T-cell (primary cell): Measurements from ENCODE around the gene RIPPLY3. TPM values are rescaled to one million over a fixed set of nuclear protein-coding genes. Genes with fewer than 3 reads are reported as not detected.

ENCODE experiments used
- ATAC-seq, 4 experiments: fragments of 200-7000 bp in 3 of 4; fragments of 150-1000 bp in 1 of 4; cut with Tn5 transposase; replicated peaks in 1 of 4; 1 replicate in 3 of 4; 2 replicates in 1 of 4; pipeline ENCODE4 v1.10.0; 2021; ENCODE audit warnings: moderate library complexity in 3 of 4, mild to moderate bottlenecking in 2 of 4, moderate number of reproducible peaks in 1 of 4
- CTCF ChIA-PET, 2 donors: fragments of 300-600 bp; sonication (Branson Sonifier 250); formaldehyde crosslinking; loops; one replicate each; lab custom pipeline; 2022; ENCODE audit warnings: antibody characterized with exemption in 2 of 2; lab: Charles Lee
- POLR2A ChIA-PET, 2 donors: fragments of 300-600 bp; sonication (Branson Sonifier 250); formaldehyde crosslinking; loops; one replicate each; lab custom pipeline; 2022; ENCODE audit warnings: antibody characterized with exemption in 2 of 2; lab: Charles Lee
- DNase-seq, 35 experiments: peaks; one replicate each; pipeline versions ENCODE4 v3.0.0 to v3.0.0-alpha.2; 2013 to 2023
- H3K27ac ChIP-seq: one replicate; pipeline ENCODE4 v1.5.1; 2013; ENCODE audit warnings: low read length
- H3K27me3 ChIP-seq, 2 experiments: replicated peaks in 1 of 2; 1 replicate in 1 of 2; 2 replicates in 1 of 2; pipeline versions ENCODE4 v1.6.1 to v1.7.0; 2013; ENCODE audit warnings: low read length in 1 of 2, mixed read lengths in 1 of 2; ENCODE audit not compliant: control insufficient read depth in 2 of 2, insufficient read depth in 2 of 2; ENCODE audit errors: extremely low read depth in 1 of 2
- H3K36me3 ChIP-seq, 2 donors: 1 replicate in 1 of 2; 2 replicates in 1 of 2; pipeline versions ENCODE4 v1.6.1 to v1.7.0; 2013; ENCODE audit warnings: low read length in 1 of 2; ENCODE audit not compliant: control insufficient read depth in 2 of 2, insufficient read depth in 1 of 2; ENCODE audit errors: extremely low read depth in 1 of 2
- H3K4me1 ChIP-seq, 2 experiments: 1 replicate in 1 of 2; 2 replicates in 1 of 2; pipeline versions ENCODE4 v1.6.1 to v1.7.0; 2013; ENCODE audit warnings: low read length in 2 of 2, mixed read lengths in 1 of 2; ENCODE audit not compliant: insufficient read depth in 2 of 2, control insufficient read depth in 1 of 2; ENCODE audit errors: extremely low read depth in 1 of 2
- H3K4me3 ChIP-seq, 2 donors: 1 replicate in 1 of 2; 2 replicates in 1 of 2; pipeline versions ENCODE4 v1.5.1 to v1.7.0; 2013; ENCODE audit warnings: mild to moderate bottlenecking in 2 of 2, low read length in 1 of 2, moderate library complexity in 1 of 2; ENCODE audit not compliant: control insufficient read depth in 1 of 2; ENCODE audit errors: extremely low read depth in 1 of 2
- H3K9me3 ChIP-seq: 2 replicates; pipeline ENCODE4 v1.7.0; 2013
- H3K27ac Mint-ChIP-seq, 2 donors: one replicate each; pipeline ENCODE4 v1.8.0; 2020 to 2021; ENCODE audit warnings: mild to moderate bottlenecking in 2 of 2, mixed read lengths in 2 of 2
- H3K27me3 Mint-ChIP-seq, 2 donors: one replicate each; pipeline ENCODE4 v1.8.0; 2021 to 2022; ENCODE audit warnings: mixed read lengths in 2 of 2
- H3K36me3 Mint-ChIP-seq: one replicate; pipeline ENCODE4 v1.8.0; 2021; ENCODE audit warnings: mixed read lengths
- H3K4me1 Mint-ChIP-seq, 3 donors: one replicate each; pipeline ENCODE4 v1.8.0; 2020 to 2022; ENCODE audit warnings: mixed read lengths in 3 of 3, mild to moderate bottlenecking in 1 of 3
- H3K4me3 Mint-ChIP-seq, 3 donors: one replicate each; pipeline ENCODE4 v1.8.0; 2020 to 2022; ENCODE audit warnings: mild to moderate bottlenecking in 3 of 3, mixed read lengths in 3 of 3, moderate library complexity in 3 of 3
- H3K9me3 Mint-ChIP-seq, 3 donors: one replicate each; pipeline ENCODE4 v1.8.0; 2020 to 2022; ENCODE audit warnings: mixed read lengths in 3 of 3
- WGBS: methylation state at CpG from one replicate; pipeline ENCODE4 v1.1.5; 2013; ENCODE audit warnings: missing lambda C conversion rate; ENCODE audit not compliant: insufficient coverage; 5-methylcytosine and 5-hydroxymethylcytosine counted together
- total RNA-seq, 35 experiments: library from RNA in 6 of 35; stranded (reverse) in 6 of 35; fragments of 120-200 nt in 1 of 35; gene quantifications; one replicate each; pipeline versions ENCODE4 v1.2.1 to v1.2.4 and lab custom pipeline; 2013 to 2026

Gene RIPPLY3
- total RNA-seq, 5 donors from 2014 or later (not counting 1 experiment from before 2014, with no cell fraction given) = not detected

DNA sequence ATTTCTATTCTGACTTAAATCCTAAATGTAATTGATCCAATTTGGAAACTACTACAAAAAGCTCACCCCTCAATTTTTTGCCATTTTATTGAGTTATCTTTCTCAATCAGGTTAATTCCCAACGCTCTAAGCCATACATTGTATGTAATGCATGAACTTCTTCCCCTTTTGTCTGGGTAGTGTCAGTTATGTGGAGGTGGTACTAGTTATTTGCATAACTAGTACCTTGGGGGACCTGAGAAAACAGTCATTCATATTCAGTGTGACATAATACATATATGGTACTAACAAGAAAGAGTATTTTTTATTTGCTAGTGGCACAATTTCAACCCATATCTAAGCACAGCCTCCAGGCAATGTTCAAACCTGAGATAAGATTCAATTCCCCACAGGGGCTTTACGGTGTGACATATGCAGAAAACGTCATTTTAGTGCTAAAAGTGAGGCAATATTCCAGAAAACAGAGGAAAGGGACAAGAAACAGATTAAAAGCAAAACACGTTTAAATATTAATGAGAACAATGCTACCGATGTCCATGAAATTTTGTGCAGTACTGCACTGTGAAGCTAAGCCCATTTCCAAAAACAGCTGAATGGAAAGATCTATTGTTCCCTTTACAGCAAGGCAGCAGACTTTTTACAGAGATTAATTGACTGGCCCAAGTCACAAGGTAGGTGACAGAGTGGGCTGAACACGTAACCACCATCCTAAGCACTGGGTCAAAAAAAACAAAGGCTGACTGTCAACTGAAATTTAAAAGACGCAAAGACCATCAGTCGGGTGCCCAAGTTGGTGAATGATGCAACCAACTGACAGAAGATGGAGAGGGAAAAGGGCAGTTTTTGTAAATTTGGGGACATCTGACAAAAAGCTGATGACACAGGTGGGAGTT, 41.4 kb upstream of the RIPPLY3 start:
- 96% methylated on average over 7 of the region's 8 CpGs for WGBS
- ATAC-seq (no peak), DNase-seq (no peak)
- H3K27me3 ChIP-seq = no peaks in the 10 kb centered on the region
- H3K9me3 ChIP-seq = no peaks in the 10 kb centered on the region
- peaks cover 0 to 9% of the 10 kb centered on the region in 2 donors for H3K36me3 ChIP-seq
- no peaks in the 10 kb centered on the region for H3K9me3 Mint-ChIP-seq
- no peak overlapping the region for H3K4me3 ChIP-seq
- H3K4me1 Mint-ChIP-seq = peaks cover 12 to 16% (median 16%) of the 10 kb centered on the region in 3 donors
- H3K27me3 Mint-ChIP-seq = no peaks in the 10 kb centered on the region
- CTCF ChIA-PET = interaction anchor here in 1 of 2 donors (0.6 to 2.3 kb wide), 5 partner anchors 8 to 45 kb away, joined by 3 to 8 read pairs (median 4); no protein-coding TSS in a partner anchor
- peaks cover 4 to 17% of the 10 kb centered on the region in 2 experiments for H3K4me1 ChIP-seq
- peak overlapping the region; percentile 72 to 82 (median 81) for H3K4me3 Mint-ChIP-seq
- POLR2A ChIA-PET = interaction anchor here (0.7 to 1.3 kb wide), 2 partner anchors 11 to 14 kb away, joined by 3 to 5 read pairs; no protein-coding TSS in a partner anchor
- peak overlapping the region; percentile 85 to 86 for H3K27ac Mint-ChIP-seq
- H3K36me3 Mint-ChIP-seq = peaks cover 12% of the 10 kb centered on the region
- no peak overlapping the region for H3K27ac ChIP-seq

DNA sequence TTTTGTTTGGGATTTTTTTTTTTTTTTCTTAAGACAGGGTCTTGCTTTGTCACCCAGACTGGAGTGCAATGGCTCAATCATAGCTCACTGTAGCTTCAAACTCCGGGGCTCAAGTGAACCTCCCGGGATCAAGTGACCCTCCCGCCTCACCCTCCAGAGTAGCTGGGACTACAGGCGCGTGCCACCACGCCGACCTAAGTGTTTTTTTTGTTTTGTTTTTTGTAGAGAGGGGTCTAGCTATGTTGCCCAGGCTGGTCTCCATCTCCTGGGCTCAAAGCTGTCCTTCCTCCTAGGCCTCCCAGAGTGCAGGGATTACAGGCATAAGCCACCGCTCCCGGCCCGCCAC, 40.8 kb upstream of the RIPPLY3 start:
- Histone ChIP-seq H3K4me1 (peaks cover 4 to 17% of the 10 kb centered on the region in 2 experiments), H3K27ac (peak overlapping the region; percentile 33), H3K36me3 (peaks cover 0 to 5% of the 10 kb centered on the region in 2 donors), H3K9me3 (no peaks in the 10 kb centered on the region), H3K27me3 (no peaks in the 10 kb centered on the region), H3K4me3 (peak overlapping the region in 1 of 2 donors; percentile 50)
- ChIA-PET POLR2A (interaction anchor here (0.7 to 1.3 kb wide), 2 partner anchors 10 to 13 kb away, joined by 3 to 5 read pairs; no protein-coding TSS in a partner anchor), CTCF (interaction anchor here in 1 of 2 donors (0.7 to 2.3 kb wide), 4 partner anchors 12 to 44 kb away, joined by 4 to 8 read pairs (median 4); no protein-coding TSS in a partner anchor)
- Mint-ChIP-seq H3K9me3 (no peaks in the 10 kb centered on the region), H3K36me3 (peaks cover 7% of the 10 kb centered on the region), H3K27me3 (no peaks in the 10 kb centered on the region), H3K4me3 (peak overlapping the region; percentile 72 to 82 (median 81)), H3K27ac (peak overlapping the region; percentile 85 to 86), H3K4me1 (peaks cover 11 to 16% (median 12%) of the 10 kb centered on the region in 3 donors)
- DNase-seq = peak in 1 of 35 experiments; percentile 15
- no peak for ATAC-seq
- 80% methylated on average over 5 of the region's 10 CpGs for WGBS

- WGBS = under 1% methylated on average over 96 of the region's 101 CpGs
- no peaks in the 10 kb centered on the region for H3K36me3 ChIP-seq
- CTCF ChIA-PET = interaction anchor here (0.5 to 2.3 kb wide), 9 partner anchors 13 to 707 kb away, joined by 3 to 8 read pairs (median 4); no protein-coding TSS in a partner anchor
Observed at GRCh38 chr21:36966066-36966820, 40.3 kb upstream of the RIPPLY3 start, which contains the start of gene HLCS. HLCS (minus strand) TSS chr21:36966669; CDS start chr21:36966638, 31 bp downstream.

DNA sequence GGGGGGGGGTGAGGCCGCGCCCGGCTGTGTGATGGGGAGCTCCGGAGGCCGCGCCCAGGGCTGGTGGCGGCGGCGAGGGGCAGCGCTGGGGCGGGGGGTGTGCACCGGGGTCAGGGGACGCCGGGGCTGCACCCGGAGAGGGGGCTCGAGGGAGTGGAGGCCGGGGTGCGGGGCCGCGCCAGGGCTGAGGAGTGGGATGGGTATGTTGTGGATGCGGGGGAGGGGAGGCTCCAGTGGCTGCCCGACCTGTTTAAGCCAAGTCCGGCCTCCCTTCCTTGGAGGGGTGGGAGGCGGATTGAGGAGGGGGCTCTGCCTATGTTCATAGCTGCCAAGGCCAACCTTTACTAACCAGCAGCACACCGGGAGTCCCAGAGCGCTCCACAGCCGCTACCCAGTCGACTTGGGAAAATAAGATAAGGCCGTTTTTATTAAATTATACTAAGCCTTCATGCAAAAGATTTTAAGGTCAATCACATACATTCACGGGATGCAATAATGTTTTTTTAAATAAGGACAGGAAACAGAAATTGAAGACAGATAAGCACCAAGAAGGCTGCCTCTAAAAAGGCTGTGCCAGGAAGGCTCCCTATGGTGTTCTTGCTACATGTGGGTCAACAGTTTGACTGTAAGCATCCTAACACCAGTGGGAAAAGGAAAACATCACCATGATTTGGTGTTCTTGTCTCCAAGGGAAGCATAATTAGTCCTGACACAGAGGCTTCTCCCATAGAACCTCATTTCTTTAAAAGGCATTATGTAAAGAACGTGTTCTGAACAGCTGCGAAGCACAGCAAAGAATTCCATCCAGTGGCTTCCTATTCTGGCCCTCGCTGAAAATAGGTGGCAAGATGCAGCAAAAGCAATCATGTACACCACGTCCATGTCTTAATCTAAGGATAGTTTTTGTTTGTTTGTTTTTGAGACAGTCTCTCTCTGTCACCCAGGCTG, 39.4 kb upstream of the RIPPLY3 start:
- H3K4me3 Mint-ChIP-seq = peak overlapping the region; percentile 69 to 73 (median 73)
- DNase-seq (peak in 2 of 35 experiments; percentile 7 to 19), ATAC-seq (no peak)
- Histone ChIP-seq H3K4me1 (peaks cover 4 to 17% of the 10 kb centered on the region in 2 experiments), H3K4me3 (peak overlapping the region in 1 of 2 donors; percentile 51), H3K27me3 (no peaks in the 10 kb centered on the region), H3K9me3 (no peaks in the 10 kb centered on the region), H3K36me3 (no peaks in the 10 kb centered on the region), H3K27ac (peak overlapping the region; percentile 61)
- peaks cover 10 to 16% (median 12%) of the 10 kb centered on the region in 3 donors for H3K4me1 Mint-ChIP-seq
- H3K27me3 Mint-ChIP-seq = no peaks in the 10 kb centered on the region
- ChIA-PET POLR2A (interaction anchor here (0.5 to 1.3 kb wide), 4 partner anchors 10 to 404 kb away, joined by 3 to 4 read pairs (median 3); no protein-coding TSS in a partner anchor), CTCF (interaction anchor here (0.6 to 2.3 kb wide), 6 partner anchors 14 to 708 kb away, joined by 3 to 8 read pairs (median 4); no protein-coding TSS in a partner anchor)
- H3K36me3 Mint-ChIP-seq = peaks cover under 1% of the 10 kb centered on the region
- H3K27ac Mint-ChIP-seq = peak overlapping the region; percentile 72 to 76
- H3K9me3 Mint-ChIP-seq = no peaks in the 10 kb centered on the region
- WGBS = 19% methylated on average over 20 of the region's 34 CpGs

More at GRCh38 chr21:36966066-36966820, 40.3 kb upstream of the RIPPLY3 start, which contains the start of gene HLCS:
- Histone ChIP-seq H3K27ac (peak within 1 kb of the TSS; percentile 61), H3K9me3 (no peaks in the 10 kb centered on the region), H3K27me3 (no peaks in the 10 kb centered on the region), H3K4me3 (peak within 1 kb of the TSS in 1 of 2 donors; percentile 51), H3K4me1 (peaks cover 4 to 17% of the 10 kb centered on the region in 2 experiments)
- DNase-seq (peak; percentile 53 to 88 (median 69)), ATAC-seq (peak; percentile 88 to 93 (median 90))
- no peaks in the 10 kb centered on the region for H3K27me3 Mint-ChIP-seq
- H3K4me3 Mint-ChIP-seq = peak within 1 kb of the TSS; percentile 73 to 82 (median 81)
- peaks cover 10 to 16% (median 12%) of the 10 kb centered on the region in 3 donors for H3K4me1 Mint-ChIP-seq
- peak within 1 kb of the TSS; percentile 85 to 86 for H3K27ac Mint-ChIP-seq
- no peaks in the 10 kb centered on the region for H3K9me3 Mint-ChIP-seq
- POLR2A ChIA-PET = interaction anchor here (0.5 to 1.3 kb wide), 5 partner anchors 11 to 405 kb away, joined by 3 to 4 read pairs (median 3); no protein-coding TSS in a partner anchor
- H3K36me3 Mint-ChIP-seq = peaks cover 3% of the 10 kb centered on the region

GRCh38 chr21:36968414-36968813, 38.1 kb upstream of the RIPPLY3 start:
- 72% methylated on average over 3 of the region's 4 CpGs for whole genome bisulfite sequencing
- DNase-seq = no peak
- POLR2A ChIA-PET = no interaction called here
- Histone ChIP-seq H3K27ac (no peak overlapping the region), H3K4me1 (peaks cover 4 to 17% of the 10 kb centered on the region in 2 experiments), H3K9me3 (no peaks in the 10 kb centered on the region), H3K36me3 (no peaks in the 10 kb centered on the region), H3K27me3 (no peaks in the 10 kb centered on the region), H3K4me3 (no peak overlapping the region)
- Mint-ChIP-seq H3K4me1 (peaks cover 10 to 16% (median 12%) of the 10 kb centered on the region in 3 donors), H3K27ac (peak overlapping the region in 1 of 2 donors; percentile 68), H3K9me3 (no peaks in the 10 kb centered on the region), H3K36me3 (no peaks in the 10 kb centered on the region), H3K4me3 (peak overlapping the region in 1 of 3 donors; percentile 73), H3K27me3 (no peaks in the 10 kb centered on the region)
- ATAC-seq = no peak
- CTCF ChIA-PET = no interaction called here
